WERI-Rb-1 (cell line): ENCODE results near the gene TMEM163.

Source experiments
- DNase-seq: peaks from one replicate; pipeline ENCODE4 v3.0.0-alpha.2; 2020
- H3K27ac ChIP-seq: fragments of 250-450 bp; sonication (Bioruptor Pico); 2 replicates; pipeline ENCODE4 v1.5.1; 2020; ENCODE audit warnings: mild to moderate bottlenecking, moderate library complexity
- H3K27me3 ChIP-seq: fragments of 250-450 bp; sonication (Bioruptor Pico); 2 replicates; pipeline ENCODE4 v1.5.1; 2021; ENCODE audit warnings: mild to moderate bottlenecking, low read depth, moderate library complexity; ENCODE audit not compliant: insufficient read depth, severe bottlenecking
- H3K36me3 ChIP-seq: fragments of 250-450 bp; sonication (Bioruptor Pico); 2 replicates; pipeline ENCODE4 v1.5.1; 2020; ENCODE audit warnings: mild to moderate bottlenecking, moderate library complexity
- H3K4me3 ChIP-seq: 2 replicates; pipeline ENCODE4 v1.5.1; 2011; ENCODE audit warnings: low read depth, mild to moderate bottlenecking, control low read depth, low read length
- H3K9me3 ChIP-seq: fragments of 250-450 bp; sonication (Bioruptor Pico); 2 replicates; pipeline ENCODE4 v1.5.1; 2021; ENCODE audit warnings: mild to moderate bottlenecking, moderate library complexity; ENCODE audit not compliant: severe bottlenecking
- TF ChIP-seq, protein P1 (sequence below): IDR thresholded peaks from 2 replicates; pipeline ENCODE4 v1.5.1; 2011; ENCODE audit warnings: low read depth, mild to moderate bottlenecking, control low read depth, inconsistent platforms, low read length

The TMEM163 gene

GRCh38 chr2:134671513-134671912 lies 47.3 kb downstream of the TMEM163 start:
- Histone ChIP-seq H3K27me3 (peaks cover 5% of the 10 kb centered on the region), H3K36me3 (no peaks in the 10 kb centered on the region), H3K27ac (no peak overlapping the region), H3K4me3 (no peak overlapping the region), H3K9me3 (no peaks in the 10 kb centered on the region)
- TF ChIP-seq, protein P1, sequence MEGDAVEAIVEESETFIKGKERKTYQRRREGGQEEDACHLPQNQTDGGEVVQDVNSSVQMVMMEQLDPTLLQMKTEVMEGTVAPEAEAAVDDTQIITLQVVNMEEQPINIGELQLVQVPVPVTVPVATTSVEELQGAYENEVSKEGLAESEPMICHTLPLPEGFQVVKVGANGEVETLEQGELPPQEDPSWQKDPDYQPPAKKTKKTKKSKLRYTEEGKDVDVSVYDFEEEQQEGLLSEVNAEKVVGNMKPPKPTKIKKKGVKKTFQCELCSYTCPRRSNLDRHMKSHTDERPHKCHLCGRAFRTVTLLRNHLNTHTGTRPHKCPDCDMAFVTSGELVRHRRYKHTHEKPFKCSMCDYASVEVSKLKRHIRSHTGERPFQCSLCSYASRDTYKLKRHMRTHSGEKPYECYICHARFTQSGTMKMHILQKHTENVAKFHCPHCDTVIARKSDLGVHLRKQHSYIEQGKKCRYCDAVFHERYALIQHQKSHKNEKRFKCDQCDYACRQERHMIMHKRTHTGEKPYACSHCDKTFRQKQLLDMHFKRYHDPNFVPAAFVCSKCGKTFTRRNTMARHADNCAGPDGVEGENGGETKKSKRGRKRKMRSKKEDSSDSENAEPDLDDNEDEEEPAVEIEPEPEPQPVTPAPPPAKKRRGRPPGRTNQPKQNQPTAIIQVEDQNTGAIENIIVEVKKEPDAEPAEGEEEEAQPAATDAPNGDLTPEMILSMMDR: no peak
- no peak for DNase-seq

- H3K27me3 ChIP-seq: peaks cover 5% of the 10 kb centered on the region
- DNase-seq: no peak
- H3K36me3 ChIP-seq: no peaks in the 10 kb centered on the region
- no peak overlapping the region for H3K4me3 ChIP-seq
- H3K27ac ChIP-seq: no peak overlapping the region
- TF ChIP-seq, protein P1: no peak
- H3K9me3 ChIP-seq: no peaks in the 10 kb centered on the region
Measured at GRCh38 chr2:134670955-134671354, 47.8 kb downstream of the TMEM163 start.

DNA sequence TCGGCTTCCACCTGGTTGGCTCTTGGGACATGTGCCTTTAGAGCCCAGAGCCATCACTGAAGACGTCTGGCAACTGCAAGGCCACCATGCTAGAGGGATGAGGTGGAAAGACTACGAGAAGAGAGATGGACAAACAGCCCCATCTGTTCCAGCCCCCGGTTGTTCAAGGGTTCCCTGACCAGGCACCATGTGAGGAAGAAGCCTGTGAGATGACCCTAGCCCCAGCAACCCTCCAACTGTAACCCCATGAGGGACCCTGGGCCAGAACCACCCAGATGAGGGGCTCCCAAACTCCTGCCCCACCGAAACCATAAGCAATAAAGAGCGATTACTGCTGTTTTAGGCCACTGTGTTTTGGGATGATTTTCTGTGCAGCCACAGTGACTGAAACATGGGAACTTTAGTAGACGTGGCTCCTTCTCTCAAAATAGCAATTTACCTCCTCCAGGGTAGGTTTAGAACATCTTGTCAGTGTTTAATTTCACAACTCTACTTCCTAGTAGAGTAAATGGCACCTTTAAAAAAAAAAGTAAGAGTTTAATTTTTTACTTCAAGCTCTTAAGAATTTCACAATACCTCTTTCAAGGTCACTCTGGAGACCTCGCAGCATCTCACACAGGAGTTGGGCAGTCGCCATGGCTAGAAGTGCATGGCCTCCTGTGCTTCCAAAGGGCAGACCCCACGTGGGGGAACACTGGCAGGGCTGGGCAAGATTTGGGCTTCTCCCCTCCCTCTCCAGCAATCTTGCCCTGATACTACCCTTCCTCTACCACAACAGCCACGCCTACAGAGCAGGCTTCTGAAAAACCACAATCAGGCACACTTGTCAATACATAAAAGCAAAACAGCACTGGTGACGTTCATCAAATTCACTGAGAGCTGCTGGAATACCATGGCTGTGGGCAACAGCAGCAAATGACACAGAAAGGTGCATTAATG lies 48.8 kb downstream of the TMEM163 start:
- no peak overlapping the region for H3K4me3 ChIP-seq
- no peak overlapping the region for H3K27ac ChIP-seq
- H3K36me3 ChIP-seq: no peaks in the 10 kb centered on the region
- H3K27me3 ChIP-seq: peaks cover 10% of the 10 kb centered on the region
- TF ChIP-seq, protein P1: no peak
- H3K9me3 ChIP-seq: no peaks in the 10 kb centered on the region
- DNase-seq: no peak

DNA sequence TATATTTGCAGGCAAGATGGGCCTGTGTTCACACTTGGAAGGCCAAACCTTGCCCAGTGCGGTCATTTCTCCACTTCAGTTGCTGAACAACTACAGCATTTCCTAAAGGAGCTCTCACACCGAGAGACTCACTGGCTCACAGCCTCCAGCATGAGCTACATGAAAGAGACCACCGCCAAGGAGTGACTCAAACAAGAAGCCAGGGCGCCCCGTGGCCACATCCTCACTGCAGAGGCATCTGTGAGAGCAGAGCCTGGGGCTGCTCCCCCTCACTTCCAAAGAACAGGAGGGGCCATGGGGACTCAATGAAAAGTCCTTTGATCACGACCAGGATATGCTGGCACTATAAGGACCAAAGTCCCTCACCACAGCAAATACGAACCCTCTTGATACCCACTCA lies 50.0 kb downstream of the TMEM163 start:
- no peak overlapping the region for H3K27ac ChIP-seq
- H3K27me3 ChIP-seq: peaks cover 12% of the 10 kb centered on the region
- H3K4me3 ChIP-seq: no peak overlapping the region
- TF ChIP-seq, protein P1: no peak
- DNase-seq: no peak
- no peaks in the 10 kb centered on the region for H3K36me3 ChIP-seq
- H3K9me3 ChIP-seq: no peaks in the 10 kb centered on the region

- Histone ChIP-seq H3K27ac (no peak overlapping the region), H3K27me3 (peaks cover 19% of the 10 kb centered on the region), H3K9me3 (no peaks in the 10 kb centered on the region), H3K4me3 (no peak overlapping the region), H3K36me3 (no peaks in the 10 kb centered on the region)
- TF ChIP-seq, protein P1: no peak
- no peak for DNase-seq
Measured at GRCh38 chr2:134667541-134667940, 51.3 kb downstream of the TMEM163 start.
